SK-N-SH (cell line): ENCODE results near the gene BCO1. TPM values are rescaled to one million over a fixed set of nuclear protein-coding genes. Genes with fewer than 3 reads are reported as not detected.

ENCODE experiments used
- CTCF ChIA-PET: fragments of 300-600, 350-600 bp; formaldehyde crosslinking; extraction: SDS; loops from one replicate; lab custom pipeline; 2021; lab: Yijun Ruan, JAX
- POLR2A ChIA-PET: fragments of 350-600 bp; sonication (Branson Sonifier 250); formaldehyde crosslinking; extraction: SDS; loops from one replicate; lab custom pipeline; 2020; ENCODE audit warnings: antibody characterized with exemption, inconsistent platforms; lab: Yijun Ruan, JAX
- DNase-seq: peaks from one replicate; pipeline ENCODE4 v3.0.0; 2012
- H2AFZ ChIP-seq: fragments of 200-600 bp; sonication (generic); 2 replicates; pipeline ENCODE4 v1.8.1; 2016; ENCODE audit warnings: antibody characterized with exemption, mild to moderate bottlenecking, low read depth
- H3F3A ChIP-seq: fragments of 200-600 bp; sonication (generic); replicated peaks from 2 replicates; pipeline ENCODE3; 2016; ENCODE audit warnings: antibody characterized with exemption, mild to moderate bottlenecking; ENCODE audit not compliant: insufficient read depth
- H3K27ac ChIP-seq, 2 experiments: fragments of 200-500 bp in 1 of 2; fragments of 200-600 bp in 1 of 2; sonication (Bioruptor generic) in 1 of 2; sonication (generic), shearing (Covaris generic) in 1 of 2; 2 replicates each; pipeline versions ENCODE4 v1.5.1 to v1.6.1; 2014 to 2016; ENCODE audit warnings: low read depth in 2 of 2, inconsistent platforms in 1 of 2, low read length in 1 of 2, mild to moderate bottlenecking in 1 of 2, mixed read lengths in 1 of 2
- H3K27me3 ChIP-seq: fragments of 200-600 bp; sonication (generic), shearing (Covaris generic); 2 replicates; pipeline ENCODE4 v1.6.1; 2016; ENCODE audit warnings: mixed run types; ENCODE audit not compliant: insufficient read depth
- H3K36me3 ChIP-seq, 2 experiments: fragments of 200-500 bp in 1 of 2; fragments of 200-600 bp in 1 of 2; sonication (Bioruptor generic) in 1 of 2; sonication (generic) in 1 of 2; replicated peaks in 1 of 2; 2 replicates each; pipeline versions ENCODE3 to v1.5.1; 2014 to 2016; ENCODE audit warnings: low read length in 1 of 2, mild to moderate bottlenecking in 1 of 2; ENCODE audit not compliant: insufficient read depth in 2 of 2, control insufficient read depth in 1 of 2
- H3K4me1 ChIP-seq, 2 experiments: fragments of 200-500 bp in 1 of 2; fragments of 200-600 bp in 1 of 2; sonication (Bioruptor generic) in 1 of 2; sonication (generic), shearing (Covaris generic) in 1 of 2; 2 replicates each; pipeline versions ENCODE4 v1.5.1 to v1.6.1; 2014 to 2016; ENCODE audit warnings: low read depth in 1 of 2, low read length in 1 of 2, mixed run types in 1 of 2; ENCODE audit not compliant: insufficient read depth in 2 of 2, control insufficient read depth in 1 of 2
- H3K4me2 ChIP-seq: fragments of 200-600 bp; sonication (generic), shearing (Covaris generic); 2 replicates; pipeline ENCODE4 v1.6.1; 2017; ENCODE audit warnings: mixed run types
- H3K4me3 ChIP-seq, 2 experiments: fragments of 200-500 bp in 1 of 2; fragments of 200-600 bp in 1 of 2; sonication (Bioruptor generic) in 1 of 2; sonication (generic), shearing (Covaris generic) in 1 of 2; 2 replicates each; pipeline versions ENCODE4 v1.5.1 to v1.8.1; 2014 to 2016; ENCODE audit warnings: low read depth in 2 of 2, inconsistent platforms in 1 of 2, low read length in 1 of 2, mild to moderate bottlenecking in 1 of 2, mixed read lengths in 1 of 2, moderate library complexity in 1 of 2
- H3K79me2 ChIP-seq: fragments of 200-600 bp; sonication (generic); 2 replicates; pipeline ENCODE4 v1.8.1; 2017; ENCODE audit warnings: mild to moderate bottlenecking; ENCODE audit not compliant: insufficient read depth
- H3K9ac ChIP-seq: fragments of 200-600 bp; sonication (generic); 2 replicates; pipeline ENCODE4 v1.6.1; 2017; ENCODE audit warnings: mixed run types
- H3K9me2 ChIP-seq: fragments of 200-600 bp; sonication (generic); 2 replicates; pipeline ENCODE4 v1.6.1; 2017; ENCODE audit warnings: mixed run types
- H3K9me3 ChIP-seq: fragments of 200-600 bp; sonication (generic); 2 replicates; pipeline ENCODE4 v1.6.1; 2017; ENCODE audit warnings: mixed run types, mild to moderate bottlenecking, moderate library complexity
- H4K20me1 ChIP-seq: fragments of 200-600 bp; sonication (generic); 2 replicates; pipeline ENCODE4 v1.6.1; 2017; ENCODE audit warnings: mild to moderate bottlenecking, mixed run types; ENCODE audit not compliant: insufficient read depth
- CTCF ChIP-seq: fragments of 200-600 bp; sonication (generic); IDR thresholded peaks from 2 replicates; pipeline ENCODE4 v1.6.1; 2017; ENCODE audit warnings: antibody characterized with exemption, mild to moderate bottlenecking, moderate library complexity
- EZH2phosphoT487 ChIP-seq: fragments of 200-600 bp; sonication (generic); IDR thresholded peaks from 2 replicates; pipeline ENCODE4 v1.6.1; 2017; ENCODE audit warnings: low read depth, mixed run types, mild to moderate bottlenecking, antibody characterized with exemption, moderate library complexity, borderline replicate concordance
- FOSL2 ChIP-seq: IDR thresholded peaks from 2 replicates; pipeline ENCODE4 v1.4.0; 2012; ENCODE audit warnings: low read depth, mild to moderate bottlenecking, moderate library complexity, borderline replicate concordance
- GABPA ChIP-seq: IDR thresholded peaks from 2 replicates; pipeline ENCODE4 v1.4.0; 2012; ENCODE audit warnings: low read depth, mild to moderate bottlenecking
- GATA2 ChIP-seq: sonication (generic); formaldehyde crosslinking; IDR thresholded peaks from 2 replicates; pipeline ENCODE4 v1.5.0; 2020; ENCODE audit warnings: mild to moderate bottlenecking, missing genetic modification reagents
- RAD21 ChIP-seq: IDR thresholded peaks from 2 replicates; pipeline ENCODE4 v1.6.1; 2012; ENCODE audit warnings: mild to moderate bottlenecking, low read length
- RCOR1 ChIP-seq: fragments of 150-350 bp; IDR thresholded peaks from 2 replicates; pipeline ENCODE4 v1.6.1; 2017; ENCODE audit warnings: antibody characterized with exemption, low read length
- REST ChIP-seq: IDR thresholded peaks from 2 replicates; pipeline ENCODE4 v1.6.1; 2012; ENCODE audit warnings: mild to moderate bottlenecking, low read depth, low read length, moderate library complexity
- TAF1 ChIP-seq: IDR thresholded peaks from 2 replicates; pipeline ENCODE4 v1.6.1; 2012; ENCODE audit warnings: low read depth, mild to moderate bottlenecking, low read length, moderate library complexity, borderline replicate concordance
- TCF12 ChIP-seq: IDR thresholded peaks from 2 replicates; pipeline ENCODE4 v1.4.0; 2012
- YY1 ChIP-seq: IDR thresholded peaks from 2 replicates; pipeline ENCODE4 v1.4.0; 2012; ENCODE audit warnings: low read depth, mild to moderate bottlenecking
- WGBS: methylation state at CpG from one replicate; pipeline ENCODE4 v1.1.6; 2017; ENCODE audit warnings: low lambda C conversion rate; 5-methylcytosine and 5-hydroxymethylcytosine counted together
- polyA plus RNA-seq, 3 experiments: library from polyadenylated mRNA; depleted of rRNA; stranded (reverse); fragments of >200 nt; gene quantifications; 2 replicates each; pipeline ENCODE4 v1.2.3, GENCODE V29; 2012

Gene BCO1
- polyA plus RNA-seq, 1 of the 3 experiments (the other 2 are of a cell fraction), result 0.02 TPM

DNA sequence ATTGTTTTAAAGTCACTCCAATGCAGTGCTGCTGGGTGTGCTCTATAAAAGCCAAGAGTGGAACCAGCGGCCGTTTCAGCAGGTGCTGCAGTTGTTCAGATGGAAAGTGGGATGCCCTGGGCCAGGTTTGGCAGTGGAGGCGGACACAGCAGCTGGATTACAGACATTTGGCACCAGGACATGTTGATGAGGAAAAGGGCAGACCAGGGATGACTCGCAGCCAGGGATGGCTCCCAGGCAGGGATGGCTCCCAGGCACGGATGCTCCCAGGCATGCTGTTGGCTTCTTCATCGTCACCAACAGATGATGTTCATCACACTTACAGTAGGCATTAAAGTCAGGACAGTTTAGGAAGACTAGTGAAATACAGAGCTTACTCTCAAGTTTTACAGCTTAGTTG lies 86.3 kb downstream of the BCO1 start:
- Histone ChIP-seq H3K4me3 (no peak overlapping the region), H4K20me1 (no peaks in the 10 kb centered on the region), H3K4me1 (peaks cover 10 to 11% of the 10 kb centered on the region in 2 experiments; a peak in 3 of 4 replicates), H3K9ac (no peak overlapping the region), H2AFZ (no peak overlapping the region), H3K79me2 (peaks cover 78% of the 10 kb centered on the region), H3F3A (peaks cover 6% of the 10 kb centered on the region), H3K9me2 (no peaks in the 10 kb centered on the region), H3K36me3 (no peaks in the 10 kb centered on the region), H3K27ac (no peak overlapping the region), H3K4me2 (no peak overlapping the region), H3K27me3 (no peaks in the 10 kb centered on the region), H3K9me3 (no peaks in the 10 kb centered on the region)
- DNase-seq, result no peak
- TF ChIP-seq FOSL2 (no peak), EZH2phosphoT487 (no peak), TCF12 (0 out of 2 replicates have a peak, but pooled peaks have one; percentile 24)
- POLR2A ChIA-PET, result interaction anchor here (0.7 kb wide), 1 partner anchor 10 kb away, joined by 3 read pairs; the partner anchor contains the start of gene GAN
- CTCF ChIA-PET, result interaction anchor here (1.2 kb wide), 1 partner anchor 413 kb away, joined by 3 read pairs; no protein-coding TSS in a partner anchor
- WGBS, result 79% methylated on average over 5 of the region's 6 CpGs

DNA sequence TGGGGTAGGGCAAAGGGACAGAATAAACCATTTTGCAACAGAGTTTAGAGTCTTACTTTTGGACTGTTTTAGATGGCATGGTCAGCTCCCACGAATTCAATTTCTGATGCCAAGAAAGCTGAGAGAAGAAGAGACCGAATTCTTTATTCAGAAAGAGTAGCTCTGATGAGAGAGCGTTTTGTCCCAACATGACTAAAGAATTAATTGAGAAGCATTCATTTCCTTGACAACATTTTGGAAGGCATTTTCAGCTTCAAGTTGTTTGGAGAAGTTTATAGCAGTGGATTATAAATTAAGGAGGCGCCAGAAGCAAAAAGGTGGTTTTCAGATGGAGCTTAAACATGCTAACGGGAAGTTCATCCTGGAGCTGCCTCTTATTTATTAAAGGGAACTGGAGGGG lies 88.5 kb downstream of the BCO1 start:
- CTCF ChIA-PET, result interaction anchor here (1.3 kb wide), 1 partner anchor 403 kb away, joined by 3 read pairs; no protein-coding TSS in a partner anchor
- no peaks in the 10 kb centered on the region for H3K36me3 ChIP-seq
- no peaks in the 10 kb centered on the region for H4K20me1 ChIP-seq
- H3K27me3 ChIP-seq, result no peaks in the 10 kb centered on the region
- no peaks in the 10 kb centered on the region for H3K9me2 ChIP-seq
- H3K9me3 ChIP-seq, result no peaks in the 10 kb centered on the region
- H2AFZ ChIP-seq, result no peak overlapping the region
- H3K9ac ChIP-seq, result no peak overlapping the region
- H3F3A ChIP-seq, result no peaks in the 10 kb centered on the region
- TF ChIP-seq RAD21, result no peak
- no peak for TF ChIP-seq RCOR1
- no peak for TF ChIP-seq REST
- no peak for TF ChIP-seq YY1
- no peak for TF ChIP-seq TAF1
- TF ChIP-seq GABPA, result no peak
- TF ChIP-seq EZH2phosphoT487, result no peak
- no peak for TF ChIP-seq GATA2 (CRISPR knock-in tag)
- TF ChIP-seq CTCF, result no peak
- DNase-seq, result no peak
- no peak overlapping the region for H3K4me2 ChIP-seq
- H3K4me1 ChIP-seq, result peaks cover 0 to 14% of the 10 kb centered on the region in 2 experiments; a peak in 2 of 4 replicates
- H3K79me2 ChIP-seq, result peaks cover 74% of the 10 kb centered on the region
- 95% methylated on average over 5 of the region's 5 CpGs for WGBS
- no peak overlapping the region for H3K4me3 ChIP-seq
- no peak overlapping the region for H3K27ac ChIP-seq
- POLR2A ChIA-PET, result no interaction called here
